OCI-LY1 (cell line): Measurements from ENCODE around the gene RNF167.

Source experiments
- CTCF ChIP-seq: fragments of 200-600 bp; sonication (generic), shearing (Covaris generic); IDR thresholded peaks from 2 replicates; pipeline ENCODE4 v1.5.1; 2017; ENCODE audit warnings: mild to moderate bottlenecking, antibody characterized with exemption, low read length, moderate library complexity, mixed read lengths
- EZH2 ChIP-seq: fragments of 200-600 bp; sonication (generic), shearing (Covaris generic); IDR thresholded peaks from 2 replicates; pipeline ENCODE4 v1.8.0; 2017; ENCODE audit warnings: borderline replicate concordance, mixed run types, mild to moderate bottlenecking, antibody characterized with exemption, low read length, moderate library complexity, mixed read lengths

GRCh38 chr17:4978726-4979125, 38.7 kb downstream of the RNF167 start:
- TF ChIP-seq CTCF (no peak), EZH2 (no peak)
